ENCODE measurements around the gene FBXW11.

GRCh38 chr5:171835066-171835465 lies 171.4 kb downstream of the FBXW11 start:
- no peak for TF ChIP-seq REST (IDR thresholded peaks at IDR 0.05; ENCODE audit: low read depth, low read length)
- TF ChIP-seq CTCF (IDR thresholded peaks at IDR 0.05 in 2 of 3, conservative IDR thresholded peaks at IDR 0.05 in 1 of 3; ENCODE audit: control insufficient read depth in 2 of 3, extremely low read depth in 1 of 3, insufficient read depth in 1 of 3, low read depth in 3 of 3, low read length in 3 of 3) = no peak
- TF ChIP-seq SMAD1 (IDR thresholded peaks at IDR 0.05; ENCODE audit: low read depth, partially characterized antibody) = no peak
- TF ChIP-seq CHD4 (IDR thresholded peaks at IDR 0.05) = no peak
- TF ChIP-seq ESRRA (IDR thresholded peaks at IDR 0.05; ENCODE audit: low read length) = no peak
- no peak for TF ChIP-seq POLR2A (IDR thresholded peaks at IDR 0.05; ENCODE audit: low read depth, low read length)
- TF ChIP-seq RBBP5 (conservative IDR thresholded peaks at IDR 0.05) = no peak
- TF ChIP-seq DPF2 (IDR thresholded peaks at IDR 0.05) = no peak
- no peak for TF ChIP-seq GATAD2B (conservative IDR thresholded peaks at IDR 0.05; ENCODE audit: low read depth)
